AG09319 (cell line): ENCODE measurements around the gene MYO19.
A peak's percentile ranks its signal among the peaks of the same experiment; 100 is the strongest.
"Not testable (repeated sequence)": the region's sequence is repeated elsewhere in the genome, so short reads cannot be mapped to it uniquely, and the experiment has no call there.

Source experiments
- DNase-seq: peaks from one replicate; pipeline ENCODE4 v3.0.0-alpha.2; 2010; ENCODE audit warnings: low read depth; ENCODE audit errors: extremely low read depth
- CTCF ChIP-seq: IDR thresholded peaks from 2 replicates; pipeline ENCODE4 v1.5.1; 2011; ENCODE audit warnings: low read depth, mild to moderate bottlenecking, inconsistent platforms, low read length, moderate library complexity

Gene MYO19

GRCh38 chr17:36486204-36487194 is 48.2 kb downstream of the MYO19 start, which contains the start of gene ZNHIT3:
TSS of gene ZNHIT3 (plus strand) at chr17:36486681. CDS start at chr17:36486700, 19 bp downstream.
- no peak for TF ChIP-seq CTCF
- peak; percentile 79 for DNase-seq

- no peak for DNase-seq
- TF ChIP-seq CTCF, result no peak
Observed at GRCh38 chr17:36485805-36486203, 48.9 kb downstream of the MYO19 start.

- DNase-seq, result no peak
- TF ChIP-seq CTCF, result no peak
Observed at GRCh38 chr17:36485027-36485426, 49.6 kb downstream of the MYO19 start.

- not testable (repeated sequence) for DNase-seq
Observed at GRCh38 chr17:36484021-36484420, 50.6 kb downstream of the MYO19 start.

GRCh38 chr17:36482611-36483504 is 51.8 kb downstream of the MYO19 start:
- peak; percentile 69 for TF ChIP-seq CTCF
- DNase-seq, result no peak

GRCh38 chr17:36481829-36482228 is 52.8 kb downstream of the MYO19 start:
- TF ChIP-seq CTCF, result no peak
- no peak for DNase-seq

GRCh38 chr17:36475346-36475970 is 59.2 kb downstream of the MYO19 start:
- no peak for DNase-seq

More at GRCh38 chr17:36475346-36475970, 59.2 kb downstream of the MYO19 start:
- TF ChIP-seq CTCF, result no peak
